ENCODE measurements around the gene HOXD8. TPM values are rescaled to one million over a fixed set of nuclear protein-coding genes. Genes with fewer than 3 reads are reported as not detected.

HOXD8 gene
- total and polyA plus RNA-seq, 9 of the 15 experiments (the other 6 are each of a cell fraction or from before 2014, with no cell fraction given), result 0.04 to 0.15 TPM; not detected in 7

DNA sequence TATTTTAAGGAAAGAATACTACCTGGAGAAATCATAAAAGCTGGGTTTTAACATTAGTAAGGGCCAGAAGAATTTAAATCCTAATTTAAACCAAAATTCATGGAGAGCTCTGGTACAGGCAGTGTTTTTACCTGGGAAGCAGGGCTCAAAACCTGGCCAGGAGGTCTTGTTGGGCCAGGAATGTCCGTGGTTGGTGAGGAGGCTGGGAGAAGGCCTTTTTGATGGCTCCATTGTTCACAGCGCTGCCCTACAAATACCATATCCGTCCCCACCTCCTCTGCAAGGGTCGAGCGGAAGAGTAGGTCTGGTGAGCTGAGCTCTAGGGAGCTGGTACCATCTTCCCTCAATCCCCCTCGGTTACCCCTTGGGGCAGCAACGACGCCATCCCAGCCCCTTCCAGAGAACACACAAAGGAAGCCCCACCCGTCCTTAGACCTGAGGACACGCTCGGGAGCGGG is 48.1 kb downstream of the HOXD8 start (continued):
- TF ChIP-seq, protein P1, sequence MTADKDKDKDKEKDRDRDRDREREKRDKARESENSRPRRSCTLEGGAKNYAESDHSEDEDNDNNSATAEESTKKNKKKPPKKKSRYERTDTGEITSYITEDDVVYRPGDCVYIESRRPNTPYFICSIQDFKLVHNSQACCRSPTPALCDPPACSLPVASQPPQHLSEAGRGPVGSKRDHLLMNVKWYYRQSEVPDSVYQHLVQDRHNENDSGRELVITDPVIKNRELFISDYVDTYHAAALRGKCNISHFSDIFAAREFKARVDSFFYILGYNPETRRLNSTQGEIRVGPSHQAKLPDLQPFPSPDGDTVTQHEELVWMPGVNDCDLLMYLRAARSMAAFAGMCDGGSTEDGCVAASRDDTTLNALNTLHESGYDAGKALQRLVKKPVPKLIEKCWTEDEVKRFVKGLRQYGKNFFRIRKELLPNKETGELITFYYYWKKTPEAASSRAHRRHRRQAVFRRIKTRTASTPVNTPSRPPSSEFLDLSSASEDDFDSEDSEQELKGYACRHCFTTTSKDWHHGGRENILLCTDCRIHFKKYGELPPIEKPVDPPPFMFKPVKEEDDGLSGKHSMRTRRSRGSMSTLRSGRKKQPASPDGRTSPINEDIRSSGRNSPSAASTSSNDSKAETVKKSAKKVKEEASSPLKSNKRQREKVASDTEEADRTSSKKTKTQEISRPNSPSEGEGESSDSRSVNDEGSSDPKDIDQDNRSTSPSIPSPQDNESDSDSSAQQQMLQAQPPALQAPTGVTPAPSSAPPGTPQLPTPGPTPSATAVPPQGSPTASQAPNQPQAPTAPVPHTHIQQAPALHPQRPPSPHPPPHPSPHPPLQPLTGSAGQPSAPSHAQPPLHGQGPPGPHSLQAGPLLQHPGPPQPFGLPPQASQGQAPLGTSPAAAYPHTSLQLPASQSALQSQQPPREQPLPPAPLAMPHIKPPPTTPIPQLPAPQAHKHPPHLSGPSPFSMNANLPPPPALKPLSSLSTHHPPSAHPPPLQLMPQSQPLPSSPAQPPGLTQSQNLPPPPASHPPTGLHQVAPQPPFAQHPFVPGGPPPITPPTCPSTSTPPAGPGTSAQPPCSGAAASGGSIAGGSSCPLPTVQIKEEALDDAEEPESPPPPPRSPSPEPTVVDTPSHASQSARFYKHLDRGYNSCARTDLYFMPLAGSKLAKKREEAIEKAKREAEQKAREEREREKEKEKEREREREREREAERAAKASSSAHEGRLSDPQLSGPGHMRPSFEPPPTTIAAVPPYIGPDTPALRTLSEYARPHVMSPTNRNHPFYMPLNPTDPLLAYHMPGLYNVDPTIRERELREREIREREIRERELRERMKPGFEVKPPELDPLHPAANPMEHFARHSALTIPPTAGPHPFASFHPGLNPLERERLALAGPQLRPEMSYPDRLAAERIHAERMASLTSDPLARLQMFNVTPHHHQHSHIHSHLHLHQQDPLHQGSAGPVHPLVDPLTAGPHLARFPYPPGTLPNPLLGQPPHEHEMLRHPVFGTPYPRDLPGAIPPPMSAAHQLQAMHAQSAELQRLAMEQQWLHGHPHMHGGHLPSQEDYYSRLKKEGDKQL (CRISPR knock-in tag; IDR thresholded peaks at IDR 0.05; ENCODE audit: borderline replicate concordance), result no peak

DNA sequence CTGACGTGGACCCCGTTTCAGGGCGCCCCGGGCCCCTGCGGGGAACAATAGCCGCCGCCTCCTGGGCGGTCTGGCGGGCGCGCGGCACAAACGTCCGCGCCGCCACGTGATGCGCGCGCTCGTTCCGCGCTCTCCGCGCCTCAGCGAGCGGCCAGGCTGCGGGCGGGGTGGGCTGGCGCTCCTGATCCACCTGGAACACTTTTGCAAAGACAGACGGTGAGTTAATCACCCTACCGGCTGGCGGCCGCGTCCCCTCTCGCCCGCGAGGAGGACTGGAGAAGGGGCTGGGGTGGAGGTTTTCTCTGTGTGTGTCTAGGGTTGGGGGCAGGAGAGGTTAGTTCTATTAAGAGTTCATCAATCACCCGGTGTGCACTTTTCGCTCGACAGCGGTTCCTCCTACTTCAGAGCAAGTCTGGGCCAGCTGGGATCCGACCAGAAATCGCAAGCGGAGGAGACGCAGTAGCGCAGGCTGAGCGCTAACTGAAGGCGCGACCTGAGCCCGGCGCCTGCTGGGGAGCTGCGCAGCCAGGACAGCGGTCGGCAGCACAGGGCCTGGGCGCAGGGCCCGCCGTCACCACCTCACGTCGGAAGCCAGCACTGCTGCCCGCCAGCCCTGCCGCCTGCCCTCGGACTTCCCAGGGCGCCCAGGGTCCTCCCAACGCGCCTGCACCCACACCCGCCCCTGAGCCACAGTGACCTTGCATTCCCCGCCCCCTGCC is 48.7 kb downstream of the HOXD8 start:
- Histone ChIP-seq H3K4me3 (no peak overlapping the region), H3K27me3 (ENCODE audit: control insufficient read depth in 2 of 2, insufficient read depth in 2 of 2, low read length in 2 of 2) (peaks cover 56 to 62% of the 10 kb centered on the region in 2 experiments), H3K27ac (ENCODE audit: extremely low read depth, low read depth, low read length) (no peak overlapping the region), H4K20me1 (replicated peaks; ENCODE audit: control insufficient read depth, insufficient read depth, low read length) (no peaks in the 10 kb centered on the region; the same call in 1 of the 2 replicates), H3K4me2 (ENCODE audit: insufficient read depth, low read length) (no peak overlapping the region), H3K36me3 (ENCODE audit: control insufficient read depth, insufficient read depth, low read length) (no peaks in the 10 kb centered on the region), H3K4me1 (replicated peaks in 1 of 2; ENCODE audit: control insufficient read depth in 2 of 2, insufficient read depth in 2 of 2, low read length in 2 of 2) (peaks cover 0 to 20% of the 10 kb centered on the region in 2 experiments; a peak in 2 of 5 replicates), H3K79me2 (ENCODE audit: control insufficient read depth, insufficient read depth, low read length) (no peaks in the 10 kb centered on the region), H3K9ac (ENCODE audit: insufficient read depth in 1 of 2, low read depth in 2 of 2, low read length in 2 of 2) (no peak overlapping the region), H3K9me3 (replicated peaks; ENCODE audit: control insufficient read depth, insufficient read depth, low read depth, low read length) (no peaks in the 10 kb centered on the region), H2AFZ (ENCODE audit: low read depth, low read length) (no peak overlapping the region), H3K9me1 (ENCODE audit: control insufficient read depth, insufficient read depth, low read length) (no peaks in the 10 kb centered on the region)
- POLR2A ChIA-PET, result interaction anchor here (0.7 kb wide), 1 partner anchor 39 kb away, joined by 3 read pairs; no protein-coding TSS in a partner anchor
- CTCF ChIA-PET (ENCODE audit: low intra/inter-chr PET ratio), result no interaction called here
- no peak for FAIRE-seq
- TF ChIP-seq, protein P2, sequence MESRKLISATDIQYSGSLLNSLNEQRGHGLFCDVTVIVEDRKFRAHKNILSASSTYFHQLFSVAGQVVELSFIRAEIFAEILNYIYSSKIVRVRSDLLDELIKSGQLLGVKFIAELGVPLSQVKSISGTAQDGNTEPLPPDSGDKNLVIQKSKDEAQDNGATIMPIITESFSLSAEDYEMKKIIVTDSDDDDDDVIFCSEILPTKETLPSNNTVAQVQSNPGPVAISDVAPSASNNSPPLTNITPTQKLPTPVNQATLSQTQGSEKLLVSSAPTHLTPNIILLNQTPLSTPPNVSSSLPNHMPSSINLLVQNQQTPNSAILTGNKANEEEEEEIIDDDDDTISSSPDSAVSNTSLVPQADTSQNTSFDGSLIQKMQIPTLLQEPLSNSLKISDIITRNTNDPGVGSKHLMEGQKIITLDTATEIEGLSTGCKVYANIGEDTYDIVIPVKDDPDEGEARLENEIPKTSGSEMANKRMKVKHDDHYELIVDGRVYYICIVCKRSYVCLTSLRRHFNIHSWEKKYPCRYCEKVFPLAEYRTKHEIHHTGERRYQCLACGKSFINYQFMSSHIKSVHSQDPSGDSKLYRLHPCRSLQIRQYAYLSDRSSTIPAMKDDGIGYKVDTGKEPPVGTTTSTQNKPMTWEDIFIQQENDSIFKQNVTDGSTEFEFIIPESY (CRISPR knock-in tag; IDR thresholded peaks at IDR 0.05), result peak; percentile 25; the same call in 1 of the 2 replicates
- TF ChIP-seq POLR2A (conservative IDR thresholded peaks at IDR 0.05), result no peak
- TF ChIP-seq, protein P3, sequence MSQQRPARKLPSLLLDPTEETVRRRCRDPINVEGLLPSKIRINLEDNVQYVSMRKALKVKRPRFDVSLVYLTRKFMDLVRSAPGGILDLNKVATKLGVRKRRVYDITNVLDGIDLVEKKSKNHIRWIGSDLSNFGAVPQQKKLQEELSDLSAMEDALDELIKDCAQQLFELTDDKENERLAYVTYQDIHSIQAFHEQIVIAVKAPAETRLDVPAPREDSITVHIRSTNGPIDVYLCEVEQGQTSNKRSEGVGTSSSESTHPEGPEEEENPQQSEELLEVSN (IDR thresholded peaks at IDR 0.05; ENCODE audit: borderline replicate concordance in 1 of 2, extremely low read depth in 1 of 2, insufficient read depth in 1 of 2, insufficient read length in 1 of 2, low read depth in 1 of 2, low read length in 1 of 2, poor library complexity in 1 of 2, severe bottlenecking in 1 of 2), result peak in 1 of 2 experiments; percentile 45
- no peak for TF ChIP-seq XRCC3 (IDR thresholded peaks at IDR 0.05)
- no peak for TF ChIP-seq ASH1L (IDR thresholded peaks at IDR 0.05; ENCODE audit: borderline replicate concordance, low read depth, partially characterized antibody)
- no peak for TF ChIP-seq CTBP1 (IDR thresholded peaks at IDR 0.05; ENCODE audit: borderline replicate concordance)
- WGBS (ENCODE audit: insufficient coverage, low coverage, missing lambda C conversion rate), result 10% methylated on average over 63 of the region's 68 CpGs
- in situ Hi-C loops (cut with MboI), result no loop called here
- BruUV-seq (replicated peaks), result no TSS peak
- peak in 1 of 4 experiments; percentile 14 for DNase-seq (ENCODE audit: extremely low read depth in 1 of 4, low spot score in 3 of 4)
- intact Hi-C loops (cut with micrococcal nuclease), result no loop called here
- peak; percentile 42 for ATAC-seq

Data from K562 (cell line).